ENCODE results near the gene RIBC2.
A peak's percentile ranks its signal among the peaks of the same experiment; 100 is the strongest.
"Not testable (repeated sequence)": the region's sequence is repeated elsewhere in the genome, so short reads cannot be mapped to it uniquely, and the experiment has no call there.

The RIBC2 gene, protein sequence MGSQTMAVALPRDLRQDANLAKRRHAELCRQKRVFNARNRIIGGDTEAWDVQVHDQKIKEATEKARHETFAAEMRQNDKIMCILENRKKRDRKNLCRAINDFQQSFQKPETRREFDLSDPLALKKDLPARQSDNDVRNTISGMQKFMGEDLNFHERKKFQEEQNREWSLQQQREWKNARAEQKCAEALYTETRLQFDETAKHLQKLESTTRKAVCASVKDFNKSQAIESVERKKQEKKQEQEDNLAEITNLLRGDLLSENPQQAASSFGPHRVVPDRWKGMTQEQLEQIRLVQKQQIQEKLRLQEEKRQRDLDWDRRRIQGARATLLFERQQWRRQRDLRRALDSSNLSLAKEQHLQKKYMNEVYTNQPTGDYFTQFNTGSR

GRCh38 chr22:45413368-45414211, at the start of gene RIBC2, which contains the start of gene SMC1B:
Gene RIBC2, plus strand, starts transcription at chr22:45413693. Its CDS starts 194 bp downstream, at chr22:45413887.
Gene SMC1B, minus strand, starts transcription at chr22:45413599. Its CDS starts 32 bp downstream, at chr22:45413567.
- no peaks in the 10 kb centered on the region for H3K36me3 ChIP-seq (ENCODE audit: control insufficient read depth in 2 of 2, insufficient read depth in 2 of 2, low read length in 2 of 2)
- peak within 1 kb of the TSS; percentile 27 to 47 for H3K9ac ChIP-seq (ENCODE audit: low read length in 2 of 2)
- H3K27me3 ChIP-seq (ENCODE audit: control insufficient read depth in 1 of 2, insufficient read depth in 2 of 2, low read length in 2 of 2) = peaks cover 2 to 13% of the 10 kb centered on the region in 2 donors
- no peaks in the 10 kb centered on the region for H3K9me3 ChIP-seq (ENCODE audit: control insufficient read depth in 2 of 2, low read length in 2 of 2)
- H3K4me3 ChIP-seq (ENCODE audit: low read length in 2 of 2) = peak within 1 kb of the TSS; percentile 59 to 76
- H3K27ac ChIP-seq (ENCODE audit: low read length) = no peak within 1 kb of the TSS
- peaks cover 7% of the 10 kb centered on the region for H3K4me1 ChIP-seq (ENCODE audit: control insufficient read depth, insufficient read depth, low read length)

GRCh38 chr22:45366713-45367112, 46.8 kb upstream of the RIBC2 start:
- Histone ChIP-seq H3K36me3 (ENCODE audit: control insufficient read depth in 2 of 2, insufficient read depth in 2 of 2, low read length in 2 of 2) (no peaks in the 10 kb centered on the region), H3K4me1 (ENCODE audit: control insufficient read depth, insufficient read depth, low read length) (no peaks in the 10 kb centered on the region), H3K4me3 (ENCODE audit: low read length in 2 of 2) (no peak overlapping the region), H3K27ac (ENCODE audit: low read length) (no peak overlapping the region), H3K9me3 (ENCODE audit: control insufficient read depth in 2 of 2, low read length in 2 of 2) (peaks cover 6 to 7% of the 10 kb centered on the region in 2 donors), H3K27me3 (ENCODE audit: control insufficient read depth in 1 of 2, insufficient read depth in 2 of 2, low read length in 2 of 2) (peaks cover 0 to 2% of the 10 kb centered on the region in 2 donors), H3K9ac (ENCODE audit: low read length in 2 of 2) (no peak overlapping the region)

- not testable (repeated sequence) for H3K36me3 ChIP-seq (ENCODE audit: control insufficient read depth in 2 of 2, insufficient read depth in 2 of 2, low read length in 2 of 2); H3K9me3 ChIP-seq (ENCODE audit: control insufficient read depth in 2 of 2, low read length in 2 of 2); H3K4me1 ChIP-seq (ENCODE audit: control insufficient read depth, insufficient read depth, low read length); H3K9ac ChIP-seq (ENCODE audit: low read length in 2 of 2); H3K27me3 ChIP-seq (ENCODE audit: control insufficient read depth in 1 of 2, insufficient read depth in 2 of 2, low read length in 2 of 2); H3K4me3 ChIP-seq (ENCODE audit: low read length in 2 of 2); H3K27ac ChIP-seq (ENCODE audit: low read length)
Measured at GRCh38 chr22:45373592-45373991, 39.9 kb upstream of the RIBC2 start.

- H3K27me3 ChIP-seq (ENCODE audit: control insufficient read depth in 1 of 2, insufficient read depth in 2 of 2, low read length in 2 of 2) = no peaks in the 10 kb centered on the region
- H3K4me3 ChIP-seq (ENCODE audit: low read length in 2 of 2) = no peak overlapping the region
- H3K9ac ChIP-seq (ENCODE audit: low read length in 2 of 2) = no peak overlapping the region
- H3K4me1 ChIP-seq (ENCODE audit: control insufficient read depth, insufficient read depth, low read length) = no peaks in the 10 kb centered on the region
- H3K36me3 ChIP-seq (ENCODE audit: control insufficient read depth in 2 of 2, insufficient read depth in 2 of 2, low read length in 2 of 2) = no peaks in the 10 kb centered on the region
- H3K27ac ChIP-seq (ENCODE audit: low read length) = no peak overlapping the region
- H3K9me3 ChIP-seq (ENCODE audit: control insufficient read depth in 2 of 2, low read length in 2 of 2) = no peaks in the 10 kb centered on the region
Measured at GRCh38 chr22:45376009-45376408, 37.5 kb upstream of the RIBC2 start.

- H3K27ac ChIP-seq (ENCODE audit: low read length) = no peak overlapping the region
Measured at GRCh38 chr22:45376703-45377102, 36.8 kb upstream of the RIBC2 start.

DNA sequence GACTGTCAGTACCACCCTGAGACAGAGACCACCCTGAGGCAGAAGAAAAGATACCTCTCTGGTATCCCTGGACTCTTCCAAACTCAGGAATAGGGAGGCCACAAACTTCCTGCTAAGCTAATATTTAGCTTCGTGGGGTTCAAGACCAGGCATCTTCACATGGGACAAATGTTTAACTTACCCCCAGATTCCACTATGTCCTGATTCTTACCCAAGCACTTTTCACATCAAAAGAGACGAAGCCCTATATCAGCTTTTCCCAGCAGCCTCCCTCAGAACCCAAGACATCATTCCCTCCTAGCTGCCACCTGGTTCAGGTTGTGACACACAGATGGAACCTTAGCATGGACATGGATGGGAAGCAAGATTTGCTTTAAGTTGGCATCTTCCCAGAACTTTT, 32.1 kb upstream of the RIBC2 start:
- Histone ChIP-seq H3K9ac (ENCODE audit: low read length in 2 of 2) (no peak overlapping the region), H3K36me3 (ENCODE audit: control insufficient read depth in 2 of 2, insufficient read depth in 2 of 2, low read length in 2 of 2) (no peaks in the 10 kb centered on the region), H3K9me3 (ENCODE audit: control insufficient read depth in 2 of 2, low read length in 2 of 2) (no peaks in the 10 kb centered on the region), H3K4me1 (ENCODE audit: control insufficient read depth, insufficient read depth, low read length) (no peaks in the 10 kb centered on the region), H3K27me3 (ENCODE audit: control insufficient read depth in 1 of 2, insufficient read depth in 2 of 2, low read length in 2 of 2) (no peaks in the 10 kb centered on the region), H3K27ac (ENCODE audit: low read length) (no peak overlapping the region), H3K4me3 (ENCODE audit: low read length in 2 of 2) (no peak overlapping the region)

More at GRCh38 chr22:45376703-45377102, 36.8 kb upstream of the RIBC2 start:
- H3K9ac ChIP-seq (ENCODE audit: low read length in 2 of 2) = no peak overlapping the region
- H3K36me3 ChIP-seq (ENCODE audit: control insufficient read depth in 2 of 2, insufficient read depth in 2 of 2, low read length in 2 of 2) = no peaks in the 10 kb centered on the region
- H3K27me3 ChIP-seq (ENCODE audit: control insufficient read depth in 1 of 2, insufficient read depth in 2 of 2, low read length in 2 of 2) = no peaks in the 10 kb centered on the region
- H3K4me3 ChIP-seq (ENCODE audit: low read length in 2 of 2) = no peak overlapping the region
- H3K9me3 ChIP-seq (ENCODE audit: control insufficient read depth in 2 of 2, low read length in 2 of 2) = no peaks in the 10 kb centered on the region
- H3K4me1 ChIP-seq (ENCODE audit: control insufficient read depth, insufficient read depth, low read length) = no peaks in the 10 kb centered on the region

DNA sequence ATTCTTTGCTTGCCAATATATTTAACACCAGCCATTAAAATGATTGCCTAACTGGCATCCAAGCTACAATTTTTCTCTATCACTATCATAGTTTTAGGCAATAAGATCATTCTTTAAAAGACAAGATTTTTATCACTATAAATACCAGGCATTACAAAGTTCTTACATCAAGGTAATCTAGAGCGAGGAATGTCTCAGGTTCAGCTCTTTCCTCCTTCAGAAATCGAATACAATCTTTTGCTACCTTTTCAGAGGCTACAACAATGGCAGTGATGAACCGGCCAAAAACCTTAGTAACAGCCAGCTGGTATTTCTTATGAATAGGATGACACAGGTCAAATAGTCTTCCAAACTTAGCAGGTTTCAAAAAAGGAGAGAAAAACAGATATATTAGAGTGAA, 23.9 kb upstream of the RIBC2 start:
- no peaks in the 10 kb centered on the region for H3K4me1 ChIP-seq (ENCODE audit: control insufficient read depth, insufficient read depth, low read length)
- no peaks in the 10 kb centered on the region for H3K9me3 ChIP-seq (ENCODE audit: control insufficient read depth in 2 of 2, low read length in 2 of 2)
- no peak overlapping the region for H3K27ac ChIP-seq (ENCODE audit: low read length)
- no peaks in the 10 kb centered on the region for H3K36me3 ChIP-seq (ENCODE audit: control insufficient read depth in 2 of 2, insufficient read depth in 2 of 2, low read length in 2 of 2)
- no peaks in the 10 kb centered on the region for H3K27me3 ChIP-seq (ENCODE audit: control insufficient read depth in 1 of 2, insufficient read depth in 2 of 2, low read length in 2 of 2)
- H3K9ac ChIP-seq (ENCODE audit: low read length in 2 of 2) = no peak overlapping the region
- H3K4me3 ChIP-seq (ENCODE audit: low read length in 2 of 2) = no peak overlapping the region

GRCh38 chr22:45397806-45398205, 15.7 kb upstream of the RIBC2 start:
- no peaks in the 10 kb centered on the region for H3K9me3 ChIP-seq (ENCODE audit: control insufficient read depth in 2 of 2, low read length in 2 of 2)
- no peak overlapping the region for H3K9ac ChIP-seq (ENCODE audit: low read length in 2 of 2)
- peaks cover 0 to 5% of the 10 kb centered on the region in 2 donors for H3K27me3 ChIP-seq (ENCODE audit: control insufficient read depth in 1 of 2, insufficient read depth in 2 of 2, low read length in 2 of 2)
- H3K4me3 ChIP-seq (ENCODE audit: low read length in 2 of 2) = no peak overlapping the region
- no peaks in the 10 kb centered on the region for H3K4me1 ChIP-seq (ENCODE audit: control insufficient read depth, insufficient read depth, low read length)
- H3K27ac ChIP-seq (ENCODE audit: low read length) = no peak overlapping the region
- H3K36me3 ChIP-seq (ENCODE audit: control insufficient read depth in 2 of 2, insufficient read depth in 2 of 2, low read length in 2 of 2) = no peaks in the 10 kb centered on the region

DNA sequence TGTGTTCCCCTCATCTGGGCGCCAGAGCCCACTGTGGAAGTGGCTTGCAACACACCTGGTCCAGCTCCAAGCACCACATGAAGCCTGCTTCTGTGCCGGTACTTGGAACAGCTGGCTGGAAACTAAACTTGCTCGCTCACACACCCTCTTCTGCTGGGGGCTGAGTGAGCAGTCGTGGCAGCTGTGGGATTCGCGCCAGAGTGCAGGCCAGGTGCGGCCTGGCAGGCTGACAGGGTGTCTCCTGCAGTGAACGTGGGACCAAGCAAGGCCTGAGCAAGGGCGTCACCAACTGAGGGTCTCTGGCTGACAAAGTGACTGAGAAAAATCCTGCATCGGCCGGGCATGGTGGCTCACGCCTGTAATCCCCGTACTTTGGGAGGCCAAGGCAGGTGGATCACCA, 15.3 kb upstream of the RIBC2 start:
- Histone ChIP-seq H3K4me1 (ENCODE audit: control insufficient read depth, insufficient read depth, low read length) (no peaks in the 10 kb centered on the region), H3K9me3 (ENCODE audit: control insufficient read depth in 2 of 2, low read length in 2 of 2) (no peaks in the 10 kb centered on the region), H3K9ac (ENCODE audit: low read length in 2 of 2) (no peak overlapping the region), H3K4me3 (ENCODE audit: low read length in 2 of 2) (no peak overlapping the region), H3K27ac (ENCODE audit: low read length) (no peak overlapping the region), H3K36me3 (ENCODE audit: control insufficient read depth in 2 of 2, insufficient read depth in 2 of 2, low read length in 2 of 2) (no peaks in the 10 kb centered on the region), H3K27me3 (ENCODE audit: control insufficient read depth in 1 of 2, insufficient read depth in 2 of 2, low read length in 2 of 2) (peaks cover 0 to 5% of the 10 kb centered on the region in 2 donors)

DNA sequence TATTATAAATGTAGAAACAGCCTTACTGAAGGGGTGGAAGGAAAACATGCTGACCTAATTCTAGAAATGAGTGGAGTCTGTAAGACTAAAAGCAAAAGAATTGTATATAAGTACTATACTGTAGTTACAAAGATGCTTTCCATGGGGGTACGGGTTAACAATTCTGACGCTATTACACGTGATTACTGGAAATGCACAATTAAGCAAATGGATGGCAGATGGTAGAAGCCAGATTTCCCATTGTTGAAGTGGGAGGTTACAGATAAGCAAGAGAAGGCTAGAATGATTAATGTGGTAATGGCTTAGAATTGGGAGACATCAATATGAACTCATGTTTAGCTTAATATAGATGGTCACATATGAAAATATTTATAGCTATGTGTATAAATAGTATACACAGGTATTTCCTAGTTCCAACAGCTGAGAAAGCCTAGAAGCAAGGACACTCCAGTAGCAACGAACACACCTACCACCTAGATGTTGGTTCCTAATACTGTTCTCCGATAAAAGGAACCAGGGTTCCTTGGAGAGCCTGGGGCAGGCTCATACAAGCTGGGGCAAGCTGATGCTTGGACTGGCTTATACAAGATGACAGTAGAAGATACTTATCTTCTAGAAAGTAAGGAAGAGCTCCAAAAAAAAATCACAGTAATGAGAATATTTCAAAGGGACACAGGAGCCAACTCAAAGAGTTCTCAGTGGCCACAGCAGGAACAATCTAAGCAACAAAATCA, 13.6 kb upstream of the RIBC2 start:
- H3K9ac ChIP-seq (ENCODE audit: low read length in 2 of 2) = no peak overlapping the region
- H3K27ac ChIP-seq (ENCODE audit: low read length) = no peak overlapping the region
- no peak overlapping the region for H3K4me3 ChIP-seq (ENCODE audit: low read length in 2 of 2)
- no peaks in the 10 kb centered on the region for H3K9me3 ChIP-seq (ENCODE audit: control insufficient read depth in 2 of 2, low read length in 2 of 2)
- H3K36me3 ChIP-seq (ENCODE audit: control insufficient read depth in 2 of 2, insufficient read depth in 2 of 2, low read length in 2 of 2) = no peaks in the 10 kb centered on the region
- no peaks in the 10 kb centered on the region for H3K4me1 ChIP-seq (ENCODE audit: control insufficient read depth, insufficient read depth, low read length)
- H3K27me3 ChIP-seq (ENCODE audit: control insufficient read depth in 1 of 2, insufficient read depth in 2 of 2, low read length in 2 of 2) = peaks cover 0 to 5% of the 10 kb centered on the region in 2 donors
